Thyroid gland (tissue), 4 donors: ENCODE measurements around the gene NAP1L4.

ENCODE experiments used
- CTCF ChIP-seq, 6 experiments: fragments of 200-600 bp in 3 of 6; fragments of 450-650 bp in 3 of 6; sonication (generic) in 3 of 6; IDR thresholded peaks; one replicate each; pipeline ENCODE4 v1.5.1; 2016 to 2019; ENCODE audit warnings: antibody characterized with exemption in 6 of 6, mild to moderate bottlenecking in 2 of 6, inconsistent platforms in 1 of 6, moderate library complexity in 1 of 6
- POLR2A ChIP-seq, 2 donors: fragments of 450-650 bp; IDR thresholded peaks; one replicate each; pipeline ENCODE4 v1.6.1; 2017; ENCODE audit warnings: antibody characterized with exemption in 2 of 2, mild to moderate bottlenecking in 2 of 2, moderate library complexity in 1 of 2

GRCh38 chr11:3010004-3010403 is 17.9 kb upstream of the NAP1L4 start:
- TF ChIP-seq CTCF (IDR thresholded peaks at IDR 0.05) (no peak), POLR2A (IDR thresholded peaks at IDR 0.05) (no peak)
